HepG2 (cell line): ENCODE measurements around the gene TBC1D4. TPM values are rescaled to one million over a fixed set of nuclear protein-coding genes. Genes with fewer than 3 reads are reported as not detected.

Source experiments
- ATAC-seq: fragments of 200-7000 bp; cut with Tn5 transposase; 3 replicates; pipeline ENCODE4 v1.9.1; 2020; ENCODE audit warnings: mild to moderate bottlenecking, moderate library complexity
- BruUV-seq: library from RNA; stranded (reverse); fragments of 400-500 nt; replicated peaks from 2 replicates; lab custom pipeline; 2021; lab: Mats Ljungman, UMichigan
- CTCF ChIA-PET: fragments of 300-600 bp; formaldehyde crosslinking; extraction: SDS; loops from one replicate; lab custom pipeline; 2021; ENCODE audit warnings: low total read pairs, inconsistent platforms, low intra/inter-chr PET ratio; lab: Yijun Ruan, JAX
- POLR2A ChIA-PET: fragments of 350-600 bp; sonication (Branson Sonifier 250); formaldehyde crosslinking; loops from one replicate; lab custom pipeline; 2020; ENCODE audit warnings: antibody characterized with exemption, inconsistent platforms; lab: Yijun Ruan, JAX
- DNase-seq: peaks from one replicate; pipeline ENCODE4 v3.0.0-alpha.2; 2015; ENCODE audit warnings: low spot score
- FAIRE-seq: peaks from 3 replicates; lab custom pipeline; 2011; peaks lifted over from hg19 to GRCh38; lab: Jason Lieb, UNC
- H2AFZ ChIP-seq: one replicate; pipeline ENCODE4 v1.6.1; 2011; ENCODE audit warnings: low read length, inconsistent platforms
- H3K27ac ChIP-seq: fragments of 300-600 bp; 3 replicates; pipeline ENCODE4 v1.8.0; 2011; ENCODE audit warnings: mixed run types, mild to moderate bottlenecking, mixed read lengths, low read length, inconsistent platforms; ENCODE audit not compliant: insufficient read depth; ENCODE audit errors: extremely low read length
- H3K27me3 ChIP-seq, 2 experiments: fragments of 200-600 bp in 1 of 2; 2 replicates in 1 of 2; 3 replicates in 1 of 2; pipeline versions ENCODE4 v1.6.0 to v1.8.0; 2011; ENCODE audit warnings: low read length in 2 of 2, mild to moderate bottlenecking in 2 of 2, moderate library complexity in 2 of 2, inconsistent platforms in 1 of 2; ENCODE audit not compliant: insufficient read depth in 2 of 2, control insufficient read depth in 1 of 2
- H3K36me3 ChIP-seq, 2 experiments: fragments of 200-600 bp in 1 of 2; replicated peaks in 1 of 2; 2 replicates in 1 of 2; 3 replicates in 1 of 2; pipeline versions ENCODE4 v1.5.1 to v1.8.0; 2011; ENCODE audit warnings: low read length in 2 of 2, inconsistent platforms in 1 of 2; ENCODE audit not compliant: insufficient read depth in 2 of 2, control insufficient read depth in 1 of 2
- H3K4me1 ChIP-seq: 2 replicates; pipeline ENCODE4 v1.5.1; 2012; ENCODE audit warnings: low read length, inconsistent platforms; ENCODE audit not compliant: insufficient read depth
- H3K4me2 ChIP-seq: 2 replicates; pipeline ENCODE4 v1.6.0; 2011; ENCODE audit warnings: low read depth, low read length, inconsistent platforms
- H3K4me3 ChIP-seq, 3 experiments: fragments of 200-600 bp in 1 of 3; sonication (generic), shearing (Covaris generic) in 1 of 3; replicated peaks in 1 of 3; 2 replicates each; pipeline ENCODE4 v1.5.1; 2011 to 2016; ENCODE audit warnings: low read length in 3 of 3, inconsistent platforms in 2 of 3, low read depth in 2 of 3, mild to moderate bottlenecking in 2 of 3, control low read depth in 1 of 3, mixed read lengths in 1 of 3; ENCODE audit not compliant: insufficient read depth in 1 of 3
- H3K79me2 ChIP-seq: one replicate; pipeline ENCODE4 v1.6.1; 2011; ENCODE audit warnings: low read length, inconsistent platforms; ENCODE audit not compliant: insufficient read depth
- H3K9ac ChIP-seq: 2 replicates; pipeline ENCODE4 v1.6.0; 2011; ENCODE audit warnings: mild to moderate bottlenecking, low read depth, low read length, inconsistent platforms; ENCODE audit not compliant: insufficient read depth
- H3K9me3 ChIP-seq: 2 replicates; pipeline ENCODE4 v1.5.1; 2012; ENCODE audit warnings: mild to moderate bottlenecking, low read length
- H4K20me1 ChIP-seq: 2 replicates; pipeline ENCODE4 v1.6.0; 2011; ENCODE audit warnings: inconsistent platforms, mild to moderate bottlenecking, low read length, moderate library complexity; ENCODE audit not compliant: insufficient read depth
- BORCS8-MEF2B ChIP-seq: sonication (generic); formaldehyde crosslinking; IDR thresholded peaks from 2 replicates; pipeline ENCODE4 v1.8.0; 2022; ENCODE audit warnings: mild to moderate bottlenecking, missing genetic modification reagents
- DMAP1 ChIP-seq: IDR thresholded peaks from 2 replicates; pipeline ENCODE4 v1.6.1; 2016
- FOSL2 ChIP-seq: sonication (generic); formaldehyde crosslinking; IDR thresholded peaks from 2 replicates; pipeline ENCODE4 v1.4.0; 2020; ENCODE audit warnings: missing genetic modification reagents
- FOXC1 ChIP-seq: sonication (generic); formaldehyde crosslinking; IDR thresholded peaks from 2 replicates; pipeline ENCODE4 v1.8.0; 2022; ENCODE audit warnings: mild to moderate bottlenecking, missing genetic modification reagents, borderline replicate concordance
- HINFP ChIP-seq: sonication (generic); formaldehyde crosslinking; IDR thresholded peaks from 2 replicates; pipeline ENCODE4 v1.4.0; 2020; ENCODE audit warnings: low read depth, mild to moderate bottlenecking, missing genetic modification reagents
- HNRNPLL ChIP-seq: fragments of 200-400 bp; formaldehyde crosslinking; IDR thresholded peaks from 2 replicates; pipeline ENCODE4 v1.6.1; 2017; ENCODE audit warnings: mild to moderate bottlenecking, low read depth, low read length; ENCODE audit not compliant: poor library complexity, severe bottlenecking
- PRDM4 ChIP-seq: sonication (generic); formaldehyde crosslinking; IDR thresholded peaks from 2 replicates; pipeline ENCODE4 v1.9.0; 2021; ENCODE audit warnings: missing genetic modification reagents, borderline replicate concordance
- RARG ChIP-seq: sonication (generic); formaldehyde crosslinking; IDR thresholded peaks from 2 replicates; pipeline ENCODE4 v1.4.0; 2020; ENCODE audit warnings: low read depth, mild to moderate bottlenecking, missing genetic modification reagents
- SALL2 ChIP-seq: sonication (generic); formaldehyde crosslinking; IDR thresholded peaks from 2 replicates; pipeline ENCODE4 v1.8.1; 2023; ENCODE audit warnings: mild to moderate bottlenecking, missing genetic modification reagents, inconsistent platforms
- SMAD1 ChIP-seq: sonication (generic); formaldehyde crosslinking; IDR thresholded peaks from 2 replicates; pipeline ENCODE4 v1.4.0; 2020; ENCODE audit warnings: missing genetic modification reagents, low read depth, mild to moderate bottlenecking, borderline replicate concordance
- ZC3H13 ChIP-seq: sonication (generic); formaldehyde crosslinking; IDR thresholded peaks from 2 replicates; pipeline ENCODE4 v1.8.1; 2023; ENCODE audit warnings: mild to moderate bottlenecking, missing genetic modification reagents, moderate library complexity
- ZNF24 ChIP-seq: fragments of 450-650 bp; IDR thresholded peaks from 2 replicates; pipeline ENCODE4 v1.6.1; 2017; ENCODE audit warnings: antibody characterized with exemption, mild to moderate bottlenecking
- ZNF282 ChIP-seq: fragments of 450-650 bp; IDR thresholded peaks from 2 replicates; pipeline ENCODE4 v1.6.1; 2018; ENCODE audit not compliant: partially characterized antibody
- ZNF414 ChIP-seq: sonication (generic); formaldehyde crosslinking; IDR thresholded peaks from 2 replicates; pipeline ENCODE4 v1.5.0; 2020; ENCODE audit warnings: missing genetic modification reagents
- ZNF768 ChIP-seq: sonication (generic); formaldehyde crosslinking; IDR thresholded peaks from 2 replicates; pipeline ENCODE4 v1.4.0; 2020; ENCODE audit warnings: missing genetic modification reagents
- WGBS: methylation state at CpG from one replicate; pipeline ENCODE4 v1.1.6; 2017; ENCODE audit warnings: low lambda C conversion rate; 5-methylcytosine and 5-hydroxymethylcytosine counted together
- in situ Hi-C: cut with HindIII; loops from 2 replicates; pipeline ENCODE4 v1.10.0; 2017; ENCODE audit warnings: low pct_unique_long_range_greater_than_20kb; ENCODE audit not compliant: extremely low pct_ligation_motif_present
- intact Hi-C: fragments of 100-400 bp; cut with micrococcal nuclease; formaldehyde crosslinking; loops from one replicate; pipeline ENCODE4 v1.10.0; 2022; ENCODE audit not compliant: unreplicated experiment
- polyA plus RNA-seq, 8 experiments: library from polyadenylated mRNA; depleted of rRNA in 3 of 8; stranded (reverse) in 7 of 8; unstranded in 1 of 8; fragments of >200 nt; fragmentation: Illumina TruSeq in 4 of 8; extraction: Trizol in 4 of 8; gene quantifications; 2 replicates each; pipeline versions ENCODE4 v1.2.1 to v1.2.3, GENCODE V29; 2011 to 2016; ENCODE audit warnings: low read depth in 4 of 8, missing spikeins in 1 of 8, mixed read lengths in 1 of 8; ENCODE audit not compliant: insufficient read depth in 1 of 8
- total RNA-seq, 5 experiments: library from RNA; depleted of rRNA; stranded (reverse); fragments of >200 nt; fragmentation: Illumina TruSeq; extraction: Trizol; gene quantifications; 2 replicates each; pipeline ENCODE4 v1.2.3, GENCODE V29; 2016; ENCODE audit warnings: low read depth in 1 of 5
- TF ChIP-seq, protein P1 (sequence below): sonication (generic); formaldehyde crosslinking; IDR thresholded peaks from 2 replicates; pipeline ENCODE4 v1.5.0; 2020; ENCODE audit warnings: missing genetic modification reagents
- TF ChIP-seq, protein P2 (sequence below): sonication (generic); formaldehyde crosslinking; IDR thresholded peaks from 2 replicates; pipeline ENCODE4 v1.5.0; 2020; ENCODE audit warnings: mild to moderate bottlenecking, missing genetic modification reagents, borderline replicate concordance

TBC1D4 gene
- total and polyA plus RNA-seq, 2 of the 13 experiments (the other 11 are each of a cell fraction or from before 2014, with no cell fraction given) = 35.9 to 64.4 TPM

GRCh38 chr13:75508002-75508548, 26.1 kb upstream of the TBC1D4 start:
- ATAC-seq = peak; percentile 76
- no peak for TF ChIP-seq ZNF24
- TF ChIP-seq, protein P1, sequence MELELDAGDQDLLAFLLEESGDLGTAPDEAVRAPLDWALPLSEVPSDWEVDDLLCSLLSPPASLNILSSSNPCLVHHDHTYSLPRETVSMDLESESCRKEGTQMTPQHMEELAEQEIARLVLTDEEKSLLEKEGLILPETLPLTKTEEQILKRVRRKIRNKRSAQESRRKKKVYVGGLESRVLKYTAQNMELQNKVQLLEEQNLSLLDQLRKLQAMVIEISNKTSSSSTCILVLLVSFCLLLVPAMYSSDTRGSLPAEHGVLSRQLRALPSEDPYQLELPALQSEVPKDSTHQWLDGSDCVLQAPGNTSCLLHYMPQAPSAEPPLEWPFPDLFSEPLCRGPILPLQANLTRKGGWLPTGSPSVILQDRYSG = no peak
- no peak for TF ChIP-seq SALL2
- TF ChIP-seq ZNF414 (CRISPR knock-in tag) = no peak
- TF ChIP-seq HNRNPLL = peak; percentile 17
- TF ChIP-seq BORCS8-MEF2B (CRISPR knock-in tag) = no peak
- TF ChIP-seq, protein P2, sequence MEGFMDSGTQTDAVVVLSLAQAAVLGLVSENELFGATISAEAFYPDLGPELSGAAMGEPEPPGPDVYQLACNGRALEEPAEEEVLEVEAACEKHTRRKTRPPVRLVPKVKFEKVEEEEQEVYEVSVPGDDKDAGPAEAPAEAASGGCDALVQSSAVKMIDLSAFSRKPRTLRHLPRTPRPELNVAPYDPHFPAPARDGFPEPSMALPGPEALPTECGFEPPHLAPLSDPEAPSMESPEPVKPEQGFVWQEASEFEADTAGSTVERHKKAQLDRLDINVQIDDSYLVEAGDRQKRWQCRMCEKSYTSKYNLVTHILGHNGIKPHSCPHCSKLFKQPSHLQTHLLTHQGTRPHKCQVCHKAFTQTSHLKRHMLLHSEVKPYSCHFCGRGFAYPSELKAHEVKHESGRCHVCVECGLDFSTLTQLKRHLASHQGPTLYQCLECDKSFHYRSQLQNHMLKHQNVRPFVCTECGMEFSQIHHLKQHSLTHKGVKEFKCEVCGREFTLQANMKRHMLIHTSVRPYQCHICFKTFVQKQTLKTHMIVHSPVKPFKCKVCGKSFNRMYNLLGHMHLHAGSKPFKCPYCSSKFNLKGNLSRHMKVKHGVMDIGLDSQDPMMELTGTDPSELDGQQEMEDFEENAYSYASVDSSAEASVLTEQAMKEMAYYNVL (CRISPR knock-in tag) = no peak
- peak; percentile 29; the same call in 1 of the 2 replicates for TF ChIP-seq ZNF768 (CRISPR knock-in tag)
- no peak for TF ChIP-seq DMAP1 (CRISPR knock-in tag)
- no peak for TF ChIP-seq SMAD1
- TF ChIP-seq ZC3H13 = no peak
- no peak for TF ChIP-seq HINFP (CRISPR knock-in tag)
- TF ChIP-seq PRDM4 (CRISPR knock-in tag) = no peak
- TF ChIP-seq FOSL2 (CRISPR knock-in tag) = no peak
- no peak for TF ChIP-seq RARG (CRISPR knock-in tag)
- TF ChIP-seq ZNF282 = no peak
- no peak for TF ChIP-seq FOXC1 (CRISPR knock-in tag)

More at GRCh38 chr13:75508002-75508548, 26.1 kb upstream of the TBC1D4 start:
- Histone ChIP-seq H3K79me2 (no peaks in the 10 kb centered on the region), H3K27ac (no peak overlapping the region), H3K4me2 (peak overlapping the region; percentile 76), H3K4me3 (peak overlapping the region in 1 of 3 experiments; percentile 57; a peak in 1 of 6 replicates), H3K4me1 (no peaks in the 10 kb centered on the region; the same call in 1 of the 2 replicates), H3K27me3 (no peaks in the 10 kb centered on the region; a peak in 2 of 5 replicates), H4K20me1 (no peaks in the 10 kb centered on the region), H3K36me3 (no peaks in the 10 kb centered on the region), H2AFZ (no peak overlapping the region), H3K9ac (no peak overlapping the region), H3K9me3 (no peaks in the 10 kb centered on the region)
- ChIA-PET POLR2A (no interaction called here), CTCF (no interaction called here)
- no peak for FAIRE-seq
- intact Hi-C loops = no loop called here
- 25% methylated on average over 2 of the region's 6 CpGs for WGBS
- no peak for DNase-seq
- in situ Hi-C loops = no loop called here
- no TSS peak for BruUV-seq
